DOHH2 (cell line): ENCODE measurements around the gene CHEK1.

Experiments
- H3F3A ChIP-seq: fragments of 200-600 bp; sonication (generic), shearing (Covaris generic); 2 replicates; pipeline ENCODE4 v1.6.0; 2016; ENCODE audit warnings: antibody characterized with exemption, mild to moderate bottlenecking; ENCODE audit not compliant: control insufficient read depth, insufficient read depth
- H3K27ac ChIP-seq: fragments of 200-600 bp; sonication (generic); 2 replicates; pipeline ENCODE4 v1.5.1; 2014; ENCODE audit warnings: low read depth, mild to moderate bottlenecking, low read length, moderate library complexity
- H3K27me3 ChIP-seq: fragments of 200-600 bp; sonication (generic); 2 replicates; pipeline ENCODE4 v1.6.1; 2014; ENCODE audit warnings: mild to moderate bottlenecking, low read length, mixed read lengths; ENCODE audit not compliant: control insufficient read depth
- H3K36me3 ChIP-seq: fragments of 200-600 bp; sonication (generic); 2 replicates; pipeline ENCODE4 v1.6.1; 2014; ENCODE audit warnings: mild to moderate bottlenecking, low read length, moderate library complexity, mixed read lengths; ENCODE audit not compliant: control insufficient read depth
- H3K4me1 ChIP-seq: fragments of 200-600 bp; sonication (generic); 2 replicates; pipeline ENCODE4 v1.6.1; 2014; ENCODE audit warnings: mild to moderate bottlenecking, low read length, mixed read lengths; ENCODE audit not compliant: control insufficient read depth
- H3K4me2 ChIP-seq: fragments of 200-600 bp; sonication (generic); 2 replicates; pipeline ENCODE4 v1.6.0; 2014; ENCODE audit warnings: mild to moderate bottlenecking, low read length, moderate library complexity
- H3K4me3 ChIP-seq: fragments of 200-600 bp; sonication (generic); 2 replicates; pipeline ENCODE4 v1.5.1; 2014; ENCODE audit warnings: mild to moderate bottlenecking, low read length, mixed read lengths
- H3K79me2 ChIP-seq: fragments of 200-600 bp; sonication (generic); 2 replicates; pipeline ENCODE4 v1.6.1; 2014; ENCODE audit warnings: mild to moderate bottlenecking, low read length, mixed read lengths; ENCODE audit not compliant: control insufficient read depth
- H3K9me2 ChIP-seq: fragments of 200-600 bp; sonication (generic); replicated peaks from 2 replicates; pipeline ENCODE4 v1.6.1; 2014; ENCODE audit warnings: mild to moderate bottlenecking, low read length, mixed read lengths; ENCODE audit not compliant: control insufficient read depth
- H3K9me3 ChIP-seq: fragments of 200-600 bp; sonication (generic); 2 replicates; pipeline ENCODE4 v1.6.1; 2014; ENCODE audit warnings: antibody characterized with exemption, low read length, mixed read lengths; ENCODE audit not compliant: control insufficient read depth, insufficient read depth
- H4K20me1 ChIP-seq: fragments of 200-600 bp; sonication (generic); 2 replicates; pipeline ENCODE4 v1.6.0; 2014; ENCODE audit warnings: low read depth, mild to moderate bottlenecking, antibody characterized with exemption, low read length, moderate library complexity; ENCODE audit not compliant: control insufficient read depth, insufficient read depth
- CTCF ChIP-seq: fragments of 200-600 bp; sonication (generic); IDR thresholded peaks from one replicate; pipeline ENCODE4 v1.5.1; 2014; ENCODE audit warnings: antibody characterized with exemption, mild to moderate bottlenecking, low read depth, low read length; ENCODE audit not compliant: poor library complexity, severe bottlenecking
- EZH2phosphoT487 ChIP-seq: fragments of 200-600 bp; sonication (generic); IDR thresholded peaks from 2 replicates; pipeline ENCODE4 v1.6.1; 2017; ENCODE audit warnings: borderline replicate concordance, mild to moderate bottlenecking, antibody characterized with exemption, low read length, moderate library complexity, mixed read lengths

CHEK1 gene

GRCh38 chr11:125674210-125674609, 49.2 kb downstream of the CHEK1 start:
- H3K79me2 ChIP-seq = peaks cover 8% of the 10 kb centered on the region
- H3K4me1 ChIP-seq = no peaks in the 10 kb centered on the region
- no peaks in the 10 kb centered on the region for H3F3A ChIP-seq
- TF ChIP-seq EZH2phosphoT487 (no peak), CTCF (no peak)
- H4K20me1 ChIP-seq = no peaks in the 10 kb centered on the region
- no peaks in the 10 kb centered on the region for H3K9me2 ChIP-seq
- no peak overlapping the region for H3K4me2 ChIP-seq
- no peak overlapping the region for H3K27ac ChIP-seq
- H3K36me3 ChIP-seq = peaks cover 88% of the 10 kb centered on the region
- H3K9me3 ChIP-seq = no peaks in the 10 kb centered on the region
- H3K27me3 ChIP-seq = no peaks in the 10 kb centered on the region
- no peak overlapping the region for H3K4me3 ChIP-seq

- no peak for TF ChIP-seq CTCF
- TF ChIP-seq EZH2phosphoT487 = no peak
- no peaks in the 10 kb centered on the region for H3K9me2 ChIP-seq
- peaks cover 91% of the 10 kb centered on the region for H3K36me3 ChIP-seq
- H3K4me2 ChIP-seq = no peak overlapping the region
- H3K4me3 ChIP-seq = no peak overlapping the region
- H3K79me2 ChIP-seq = peaks cover 5% of the 10 kb centered on the region
- no peaks in the 10 kb centered on the region for H3K4me1 ChIP-seq
- no peaks in the 10 kb centered on the region for H3K27me3 ChIP-seq
- no peaks in the 10 kb centered on the region for H4K20me1 ChIP-seq
- H3F3A ChIP-seq = no peaks in the 10 kb centered on the region
- H3K27ac ChIP-seq = no peak overlapping the region
- H3K9me3 ChIP-seq = no peaks in the 10 kb centered on the region
Observed at GRCh38 chr11:125675196-125675595, 50.2 kb downstream of the CHEK1 start.

- Histone ChIP-seq H3K79me2 (no peaks in the 10 kb centered on the region), H3K4me2 (no peak overlapping the region), H3F3A (no peaks in the 10 kb centered on the region), H3K4me3 (no peak overlapping the region), H4K20me1 (no peaks in the 10 kb centered on the region), H3K9me2 (no peaks in the 10 kb centered on the region), H3K4me1 (no peaks in the 10 kb centered on the region), H3K27me3 (no peaks in the 10 kb centered on the region), H3K36me3 (peaks cover 61% of the 10 kb centered on the region), H3K9me3 (no peaks in the 10 kb centered on the region), H3K27ac (no peak overlapping the region)
- peak; percentile 40 for TF ChIP-seq CTCF
- TF ChIP-seq EZH2phosphoT487 = no peak
Observed at GRCh38 chr11:125679397-125679796, 54.4 kb downstream of the CHEK1 start.

GRCh38 chr11:125679837-125680236, 54.9 kb downstream of the CHEK1 start:
- Histone ChIP-seq H3K79me2 (no peaks in the 10 kb centered on the region), H3K4me2 (no peak overlapping the region), H3K9me2 (no peaks in the 10 kb centered on the region), H3K27me3 (no peaks in the 10 kb centered on the region), H3K9me3 (no peaks in the 10 kb centered on the region), H3K4me3 (no peak overlapping the region), H3F3A (no peaks in the 10 kb centered on the region), H4K20me1 (no peaks in the 10 kb centered on the region), H3K27ac (no peak overlapping the region), H3K4me1 (no peaks in the 10 kb centered on the region), H3K36me3 (peaks cover 57% of the 10 kb centered on the region)
- TF ChIP-seq CTCF = no peak
- TF ChIP-seq EZH2phosphoT487 = no peak
